ENCODE results near the gene PAX8.

The PAX8 gene

GRCh38 chr2:113198790-113199612 lies 79.7 kb downstream of the PAX8 start:
- peak; percentile 69 for DNase-seq (ENCODE audit: low read depth)
- peak overlapping the region; percentile 79 for H3K4me3 ChIP-seq (ENCODE audit: low read depth, low read length)

GRCh38 chr2:113198048-113198789 lies 80.5 kb downstream of the PAX8 start:
- no peak for DNase-seq (ENCODE audit: low read depth)
- no peak for TF ChIP-seq CTCF (conservative IDR thresholded peaks at IDR 0.05; ENCODE audit: low read depth, low read length)
- H3K4me3 ChIP-seq (ENCODE audit: low read depth, low read length), result peak overlapping the region; percentile 79

More at GRCh38 chr2:113198790-113199612, 79.7 kb downstream of the PAX8 start:
- peak; percentile 67 for TF ChIP-seq CTCF (conservative IDR thresholded peaks at IDR 0.05; ENCODE audit: low read depth, low read length)

GRCh38 chr2:113197347-113198047 lies 81.2 kb downstream of the PAX8 start:
- H3K4me3 ChIP-seq (ENCODE audit: low read depth, low read length), result no peak overlapping the region
- no peak for TF ChIP-seq CTCF (conservative IDR thresholded peaks at IDR 0.05; ENCODE audit: low read depth, low read length)

GRCh38 chr2:113196839-113197238 lies 81.9 kb downstream of the PAX8 start:
- H3K4me3 ChIP-seq (ENCODE audit: low read depth, low read length), result no peak overlapping the region
- no peak for TF ChIP-seq CTCF (conservative IDR thresholded peaks at IDR 0.05; ENCODE audit: low read depth, low read length)
- no peak for DNase-seq (ENCODE audit: low read depth)

More at GRCh38 chr2:113197347-113198047, 81.2 kb downstream of the PAX8 start:
- no peak for DNase-seq (ENCODE audit: low read depth)

- TF ChIP-seq CTCF (conservative IDR thresholded peaks at IDR 0.05; ENCODE audit: low read depth, low read length), result no peak
- no peak for DNase-seq (ENCODE audit: low read depth)
- H3K4me3 ChIP-seq (ENCODE audit: low read depth, low read length), result no peak overlapping the region
Measured at GRCh38 chr2:113195923-113196501, 82.7 kb downstream of the PAX8 start.

- DNase-seq (ENCODE audit: low read depth), result no peak
Measured at GRCh38 chr2:113192459-113193100, 86.1 kb downstream of the PAX8 start.

More at GRCh38 chr2:113192459-113193100, 86.1 kb downstream of the PAX8 start:
- TF ChIP-seq CTCF (conservative IDR thresholded peaks at IDR 0.05; ENCODE audit: low read depth, low read length), result peak; percentile 44
- no peak overlapping the region for H3K4me3 ChIP-seq (ENCODE audit: low read depth, low read length)
